HG03439 (cell line): ENCODE data around the gene CA10.

Experiments
- ATAC-seq: cut with Tn5 transposase; IDR thresholded peaks from one replicate; pipeline ENCODE4 v1.9.1; 2021; ENCODE audit warnings: mild to moderate bottlenecking, moderate library complexity; ENCODE audit not compliant: unreplicated experiment

The CA10 gene

GRCh38 chr17:52049051-52049450 is 109.5 kb downstream of the CA10 start:
- ATAC-seq, result no peak

GRCh38 chr17:52048137-52048898 is 110.2 kb downstream of the CA10 start:
- no peak for ATAC-seq

- no peak for ATAC-seq
These were observed 111.4 kb downstream of the CA10 start for GRCh38 chr17:52047086-52047485.

DNA sequence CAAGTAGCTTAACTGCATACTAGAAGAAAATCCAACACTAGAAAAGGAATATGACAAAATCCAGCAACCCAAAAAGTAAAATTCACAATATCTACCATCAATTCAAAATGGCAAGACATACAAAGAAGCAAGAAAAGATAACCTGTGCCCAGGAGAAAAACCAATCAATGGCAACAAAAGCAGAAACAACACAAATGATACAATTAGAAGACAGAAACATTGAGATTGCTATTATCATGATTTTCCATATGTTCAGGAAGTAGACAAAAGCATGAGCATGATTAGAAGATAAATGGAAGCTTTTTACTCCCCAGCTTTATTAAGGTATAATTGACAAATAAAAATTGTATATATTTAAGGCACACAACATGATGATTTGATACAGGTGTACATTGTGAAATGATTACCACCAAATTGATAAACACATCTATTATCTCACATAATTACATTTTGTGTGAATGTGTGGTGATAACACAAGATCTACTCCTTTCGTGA is 117.3 kb downstream of the CA10 start:
- no peak for ATAC-seq

GRCh38 chr17:52036416-52036815 is 122.1 kb downstream of the CA10 start:
- ATAC-seq, result no peak

- ATAC-seq, result no peak
These were observed 123.1 kb downstream of the CA10 start for GRCh38 chr17:52035336-52035915.

GRCh38 chr17:52032454-52032853 is 126.1 kb downstream of the CA10 start:
- no peak for ATAC-seq

- no peak for ATAC-seq
These were observed 128.5 kb downstream of the CA10 start for GRCh38 chr17:52030052-52030451.

- ATAC-seq, result no peak
These were observed 130.8 kb downstream of the CA10 start for GRCh38 chr17:52027620-52028295.

DNA sequence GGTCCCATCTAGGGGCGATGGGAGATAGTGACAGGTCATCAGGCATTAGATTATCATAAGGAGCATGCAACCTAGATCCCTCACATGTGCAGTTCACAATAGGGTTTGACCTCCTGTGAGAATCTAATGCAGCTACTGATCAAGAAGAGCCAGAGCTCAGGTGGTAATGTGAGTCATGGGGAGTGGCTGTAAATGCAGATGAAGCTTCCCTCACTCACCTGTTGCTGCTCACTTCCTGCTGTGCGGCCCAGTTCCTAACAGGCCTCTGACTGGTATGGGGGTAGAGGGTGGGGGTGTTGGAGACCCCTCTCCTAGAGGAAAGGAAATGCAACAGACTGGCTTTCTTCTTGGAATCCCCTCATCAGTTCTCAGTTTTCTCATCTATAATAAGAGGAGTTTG is 131.4 kb downstream of the CA10 start:
- ATAC-seq, result no peak

DNA sequence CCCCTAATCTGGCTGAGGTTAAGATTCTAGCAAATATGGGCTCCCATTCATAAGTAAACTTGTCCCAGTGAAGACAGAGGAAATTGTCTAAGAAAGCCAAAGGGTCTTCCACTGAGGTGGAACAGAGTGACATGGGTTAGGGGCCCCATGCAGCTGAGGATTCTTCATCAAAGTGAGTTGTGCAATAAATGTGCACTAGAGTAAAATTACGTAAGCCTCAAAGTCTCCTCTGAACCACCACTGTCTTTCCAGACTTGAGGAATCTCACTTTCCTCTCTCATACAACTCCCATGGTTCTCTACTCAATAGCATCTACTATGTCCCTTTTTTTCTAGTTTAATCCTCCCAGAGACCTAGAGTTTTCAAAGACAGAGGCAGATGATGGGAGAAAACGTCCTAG is 132.4 kb downstream of the CA10 start:
- ATAC-seq, result no peak

GRCh38 chr17:52025236-52025635 is 133.3 kb downstream of the CA10 start:
- ATAC-seq, result no peak

- no peak for ATAC-seq
These were observed 134.1 kb downstream of the CA10 start for GRCh38 chr17:52024300-52024870.

GRCh38 chr17:52011064-52011463 is 147.4 kb downstream of the CA10 start:
- no peak for ATAC-seq

DNA sequence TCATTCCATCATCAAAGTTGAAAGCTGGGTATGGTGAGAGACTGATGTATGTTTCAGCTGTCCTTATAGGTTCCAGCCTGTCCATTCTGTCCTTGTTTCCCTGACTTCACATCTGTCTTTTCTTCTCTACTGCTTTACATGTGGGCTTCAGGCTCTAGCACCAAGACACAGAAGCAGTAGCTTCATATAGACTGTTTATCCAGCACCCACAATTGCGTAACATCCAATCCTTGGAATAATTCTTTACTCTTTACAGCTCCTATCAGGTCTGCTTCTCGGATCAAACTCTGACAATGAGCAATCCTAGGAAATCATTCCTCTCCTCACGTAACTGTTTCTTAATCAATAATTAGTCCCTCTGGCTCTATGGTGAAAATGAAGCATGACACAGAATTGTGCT is 158.9 kb downstream of the CA10 start:
- no peak for ATAC-seq

DNA sequence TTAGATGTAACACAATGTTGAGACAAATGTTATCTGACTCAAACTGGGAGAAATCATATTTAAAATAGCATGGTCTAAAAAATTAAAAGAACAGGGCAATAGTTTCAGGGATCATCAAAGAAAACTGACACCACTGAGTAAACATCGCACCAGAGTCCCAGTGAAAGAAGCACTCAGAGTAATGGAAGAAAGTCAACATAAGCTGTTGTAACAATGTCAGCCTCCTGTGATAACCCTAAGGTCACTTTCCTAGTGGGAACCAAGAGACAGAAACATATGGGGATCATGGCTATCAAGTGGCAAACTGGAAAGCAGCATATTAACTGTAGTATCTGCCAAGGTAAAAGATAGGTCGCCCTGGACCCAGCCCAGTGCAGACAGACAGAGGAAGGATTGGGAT is 160.8 kb downstream of the CA10 start:
- no peak for ATAC-seq

GRCh38 chr17:51995797-51996403 is 162.6 kb downstream of the CA10 start:
- ATAC-seq, result no peak

DNA sequence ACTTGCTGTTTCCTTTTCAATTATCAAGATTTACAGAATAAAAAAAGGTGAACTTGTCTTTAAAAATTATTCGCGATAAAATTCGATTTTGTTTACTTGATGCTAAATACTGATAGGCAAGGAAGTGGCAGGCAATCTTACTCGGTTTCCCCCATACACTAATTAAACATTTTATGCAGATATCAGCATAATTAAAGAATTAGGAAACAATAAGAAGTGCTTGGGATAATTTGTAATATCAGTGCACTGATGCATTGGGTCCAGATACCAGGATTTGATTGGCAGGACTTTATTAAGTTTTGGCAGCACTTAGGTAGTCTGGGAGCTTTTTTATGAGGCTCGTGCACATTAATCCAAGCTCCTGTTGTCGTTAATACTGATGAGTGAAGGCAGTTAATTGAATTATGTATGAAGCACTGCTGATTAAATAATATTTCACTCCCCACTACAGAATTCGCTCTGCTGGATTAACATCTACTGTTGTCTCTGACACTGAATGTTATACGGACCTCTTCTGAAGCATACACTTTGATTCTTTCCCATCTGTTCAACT is 165.6 kb downstream of the CA10 start:
- no peak for ATAC-seq

DNA sequence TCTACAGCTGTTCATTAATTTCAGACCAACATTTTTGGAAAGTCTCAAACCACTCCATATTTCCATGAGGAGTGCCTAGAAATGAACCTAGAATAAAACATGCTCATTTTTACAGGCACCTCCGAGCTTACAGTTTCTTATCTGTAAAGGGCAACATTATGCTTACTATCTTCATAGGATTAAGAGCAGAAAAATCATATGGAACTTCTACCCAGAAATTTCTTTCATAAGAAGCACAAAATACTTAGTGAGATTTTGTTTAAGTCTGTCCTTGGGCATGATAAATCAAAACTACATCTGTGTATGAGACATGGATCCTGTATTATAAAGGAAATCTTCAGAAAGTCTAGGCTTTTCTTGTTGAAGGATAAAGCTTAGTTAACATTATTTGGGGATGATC is 187.4 kb downstream of the CA10 start:
- ATAC-seq, result no peak

DNA sequence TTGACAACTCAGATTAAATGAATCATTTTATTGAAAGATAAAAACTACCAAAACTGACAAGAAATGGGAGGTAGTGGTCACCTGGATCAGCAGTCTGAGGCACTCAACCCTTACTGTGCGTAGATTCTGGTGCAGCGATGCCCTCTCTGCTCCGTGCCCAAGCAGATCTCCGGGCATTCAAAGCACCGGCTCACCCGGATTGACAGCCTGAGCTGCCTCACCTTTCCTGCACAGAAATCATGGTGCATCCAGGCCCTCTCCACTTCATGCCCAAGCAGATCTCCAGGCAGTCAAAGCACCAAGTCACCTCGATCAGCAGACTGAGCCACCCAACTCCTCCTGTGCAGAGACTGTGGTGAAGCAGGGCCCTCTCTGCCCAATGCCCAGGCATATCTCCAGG is 196.8 kb downstream of the CA10 start:
- ATAC-seq, result no peak

- no peak for ATAC-seq
These were observed 200.7 kb downstream of the CA10 start for GRCh38 chr17:51957786-51958185.
